Body of pancreas (tissue), 4 donors: ENCODE measurements around the gene ASPA. TPM values are rescaled to one million over a fixed set of nuclear protein-coding genes. Genes with fewer than 3 reads are reported as not detected.

Experiments used
- ATAC-seq: fragments of 150-250 bp; one replicate; pipeline ENCODE4 v1.9.1; 2016
- DNase-seq, 4 donors: peaks; one replicate each; pipeline ENCODE4 v3.0.0-alpha.2; 2019
- H3K27ac ChIP-seq, 4 donors: fragments of 200-600 bp; sonication (generic); 1 replicate in 3 of 4; 2 replicates in 1 of 4; pipeline versions ENCODE4 v1.5.1 to v1.6.1; 2016 to 2019; ENCODE audit warnings: mild to moderate bottlenecking in 1 of 4, mixed read lengths in 1 of 4, moderate library complexity in 1 of 4
- H3K27me3 ChIP-seq, 2 donors: fragments of 200-600 bp; sonication (generic); one replicate each; pipeline ENCODE4 v1.6.0; 2016; ENCODE audit warnings: mild to moderate bottlenecking in 1 of 2
- H3K36me3 ChIP-seq, 2 donors: fragments of 200-600 bp; sonication (generic); replicated peaks in 1 of 2; 2 replicates each; pipeline ENCODE4 v1.5.1; 2016; ENCODE audit warnings: low read depth in 2 of 2; ENCODE audit not compliant: insufficient read depth in 1 of 2
- H3K4me1 ChIP-seq: fragments of 200-600 bp; sonication (generic); one replicate; pipeline ENCODE4 v1.6.0; 2016
- H3K4me3 ChIP-seq, 2 donors: fragments of 200-600 bp; sonication (generic); 1 replicate in 1 of 2; 2 replicates in 1 of 2; pipeline ENCODE4 v1.5.1; 2016 to 2019
- H3K9me3 ChIP-seq, 3 donors: fragments of 200-600 bp; sonication (generic); 1 replicate in 2 of 3; 2 replicates in 1 of 3; pipeline ENCODE4 v1.5.1; 2016
- POLR2A ChIP-seq, 3 donors: fragments of 450-650 bp; IDR thresholded peaks; one replicate each; pipeline ENCODE4 v1.6.1; 2016; ENCODE audit warnings: antibody characterized with exemption in 3 of 3, mild to moderate bottlenecking in 2 of 3
- WGBS, 2 donors: methylation state at CpG; one replicate each; pipeline ENCODE4 v1.1.5; 2017; 5-methylcytosine and 5-hydroxymethylcytosine counted together
- intact Hi-C: fragments of 100-400 bp; cut with DNase I; formaldehyde crosslinking; loops from one replicate; pipeline ENCODE4 v1.15.1; 2023
- total RNA-seq, 2 donors: library from RNA; depleted of rRNA; stranded (reverse); fragments of >200 nt; gene quantifications; one replicate each; pipeline ENCODE4 v1.1.0, GENCODE V29; 2016
- TF ChIP-seq, protein P1 (sequence below), 7 experiments: fragments of 450-650 bp in 4 of 7; fragments of 200-600 bp in 3 of 7; sonication (generic) in 3 of 7; IDR thresholded peaks; one replicate each; pipeline ENCODE4 v1.5.1; 2016 to 2019; ENCODE audit warnings: antibody characterized with exemption in 7 of 7

The ASPA gene
- total RNA-seq, 2 donors from 2014 or later, result 0.66 to 0.78 TPM

DNA sequence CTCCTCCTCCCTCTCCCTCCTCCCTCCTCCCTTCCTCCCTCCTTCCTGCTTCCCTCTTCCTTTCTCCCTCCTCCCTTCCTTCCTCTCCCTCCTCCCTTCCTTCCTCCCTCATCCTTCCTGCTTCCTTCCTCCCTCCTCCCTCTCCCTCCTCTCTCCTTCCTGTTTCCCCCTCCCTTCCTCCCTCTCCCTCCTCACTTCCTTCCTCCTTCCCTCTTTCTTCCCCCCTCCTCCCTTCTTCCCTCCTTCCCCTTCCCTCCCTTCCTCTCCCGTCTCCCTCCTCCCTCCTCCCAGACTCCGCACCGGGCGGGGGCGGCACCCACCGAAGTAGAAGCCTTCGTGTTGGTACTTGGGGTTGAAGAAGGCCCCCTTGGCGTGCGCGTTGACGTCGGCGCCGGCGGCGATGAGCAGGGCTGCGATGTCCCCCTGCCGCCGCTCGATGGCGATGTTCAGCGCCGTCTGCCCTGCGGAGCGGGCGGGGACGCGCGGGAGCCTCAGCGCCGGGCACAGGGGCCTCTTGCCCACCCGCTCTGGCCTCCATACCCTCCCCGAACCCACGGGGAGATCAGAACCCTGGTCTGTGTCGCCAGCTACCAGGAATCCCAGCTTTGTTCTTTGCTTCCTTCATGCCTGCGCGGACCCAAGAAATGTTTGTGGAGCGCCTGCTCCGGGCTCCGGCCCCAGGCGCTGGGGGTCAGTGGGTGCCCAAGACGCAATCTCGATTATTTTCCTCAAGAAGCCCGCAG is 59.6 kb downstream of the ASPA start:
- Histone ChIP-seq H3K4me3 (peak overlapping the region in 1 of 2 donors; percentile 2), H3K27me3 (no peaks in the 10 kb centered on the region), H3K27ac (peak overlapping the region in 3 of 4 donors; percentile 53 to 63 (median 62)), H3K4me1 (peaks cover 10% of the 10 kb centered on the region), H3K9me3 (no peaks in the 10 kb centered on the region), H3K36me3 (no peaks in the 10 kb centered on the region)
- ATAC-seq (peak; percentile 82), DNase-seq (peak; percentile 25 to 66 (median 52))
- TF ChIP-seq, protein P1, sequence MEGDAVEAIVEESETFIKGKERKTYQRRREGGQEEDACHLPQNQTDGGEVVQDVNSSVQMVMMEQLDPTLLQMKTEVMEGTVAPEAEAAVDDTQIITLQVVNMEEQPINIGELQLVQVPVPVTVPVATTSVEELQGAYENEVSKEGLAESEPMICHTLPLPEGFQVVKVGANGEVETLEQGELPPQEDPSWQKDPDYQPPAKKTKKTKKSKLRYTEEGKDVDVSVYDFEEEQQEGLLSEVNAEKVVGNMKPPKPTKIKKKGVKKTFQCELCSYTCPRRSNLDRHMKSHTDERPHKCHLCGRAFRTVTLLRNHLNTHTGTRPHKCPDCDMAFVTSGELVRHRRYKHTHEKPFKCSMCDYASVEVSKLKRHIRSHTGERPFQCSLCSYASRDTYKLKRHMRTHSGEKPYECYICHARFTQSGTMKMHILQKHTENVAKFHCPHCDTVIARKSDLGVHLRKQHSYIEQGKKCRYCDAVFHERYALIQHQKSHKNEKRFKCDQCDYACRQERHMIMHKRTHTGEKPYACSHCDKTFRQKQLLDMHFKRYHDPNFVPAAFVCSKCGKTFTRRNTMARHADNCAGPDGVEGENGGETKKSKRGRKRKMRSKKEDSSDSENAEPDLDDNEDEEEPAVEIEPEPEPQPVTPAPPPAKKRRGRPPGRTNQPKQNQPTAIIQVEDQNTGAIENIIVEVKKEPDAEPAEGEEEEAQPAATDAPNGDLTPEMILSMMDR (IDR thresholded peaks at IDR 0.05), result peak; percentile 56 to 76 (median 69)
- TF ChIP-seq POLR2A (IDR thresholded peaks at IDR 0.05), result no peak
- intact Hi-C loops, result no loop called here
- WGBS, 2 donors, result 0 to 4% methylated on average over 26 to 44 of the region's 44 CpGs

DNA sequence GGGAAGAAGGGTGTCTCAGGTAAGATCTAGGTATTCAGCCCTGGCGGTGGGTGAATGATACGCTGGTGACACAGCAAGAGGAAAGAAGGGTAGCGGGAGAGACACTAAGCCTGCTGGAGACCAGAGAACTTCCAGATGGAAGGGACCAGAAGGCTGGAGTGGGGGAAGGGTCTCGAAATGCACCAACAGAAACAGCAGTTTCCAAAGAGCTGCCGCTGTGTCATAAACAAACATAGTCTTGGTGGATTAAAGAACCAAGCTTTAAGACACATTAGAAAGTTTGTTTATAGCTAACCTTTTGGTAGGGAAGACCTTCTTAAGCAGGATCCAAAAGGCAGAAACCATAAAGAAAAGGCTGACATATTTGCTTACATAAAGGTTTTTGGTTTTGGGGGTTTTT is 60.9 kb downstream of the ASPA start:
- WGBS, 2 donors, result 79 to 84% methylated on average over 5 of the region's 5 CpGs
- Histone ChIP-seq H3K4me3 (no peak overlapping the region), H3K27me3 (no peaks in the 10 kb centered on the region), H3K4me1 (peaks cover 10% of the 10 kb centered on the region), H3K27ac (no peak overlapping the region), H3K9me3 (no peaks in the 10 kb centered on the region), H3K36me3 (no peaks in the 10 kb centered on the region)
- ATAC-seq (no peak), DNase-seq (no peak)
- intact Hi-C loops, result no loop called here
- no peak for TF ChIP-seq POLR2A (IDR thresholded peaks at IDR 0.05)
- TF ChIP-seq, protein P1 (IDR thresholded peaks at IDR 0.05), result no peak

DNA sequence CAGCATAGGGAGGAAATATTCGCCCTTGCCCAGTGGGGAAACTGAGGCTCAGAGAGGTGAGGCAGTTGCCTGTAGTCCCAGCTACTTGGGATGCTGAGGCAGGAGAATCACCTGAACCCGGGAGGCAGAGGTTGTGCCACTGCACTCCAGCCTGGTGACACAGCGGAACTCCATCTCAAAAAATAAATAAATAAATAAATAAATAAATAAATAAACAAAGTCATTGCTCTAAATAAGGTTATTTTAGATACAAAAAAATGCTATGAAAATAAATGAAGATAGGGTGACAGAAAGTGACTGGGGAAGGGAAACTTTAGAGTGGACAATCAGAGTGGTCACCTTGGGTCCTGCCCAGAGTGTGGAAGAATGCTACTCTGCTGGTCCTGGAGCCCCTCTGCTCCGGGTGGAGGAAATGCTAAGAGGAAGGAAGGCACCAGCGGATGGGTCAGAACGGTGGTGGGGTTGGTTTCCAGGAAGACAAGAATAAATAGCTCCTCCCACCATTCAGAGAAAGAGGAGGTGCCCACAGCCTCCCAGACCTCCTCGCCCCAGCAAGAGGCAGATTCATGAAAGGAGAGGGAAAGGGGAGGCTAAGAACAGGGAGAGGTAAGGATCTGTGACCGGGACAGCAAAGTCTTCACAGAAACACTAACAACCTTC is 64.2 kb downstream of the ASPA start:
- Histone ChIP-seq H3K4me1 (peaks cover 10% of the 10 kb centered on the region), H3K27ac (no peak overlapping the region), H3K36me3 (no peaks in the 10 kb centered on the region), H3K4me3 (no peak overlapping the region), H3K9me3 (no peaks in the 10 kb centered on the region), H3K27me3 (no peaks in the 10 kb centered on the region)
- 65 to 70% methylated on average over 8 of the region's 8 CpGs for WGBS, 2 donors
- ATAC-seq, result no peak
- TF ChIP-seq, protein P1 (IDR thresholded peaks at IDR 0.05), result no peak
- no peak for TF ChIP-seq POLR2A (IDR thresholded peaks at IDR 0.05)
- DNase-seq, result no peak
- intact Hi-C loops, result no loop called here

DNA sequence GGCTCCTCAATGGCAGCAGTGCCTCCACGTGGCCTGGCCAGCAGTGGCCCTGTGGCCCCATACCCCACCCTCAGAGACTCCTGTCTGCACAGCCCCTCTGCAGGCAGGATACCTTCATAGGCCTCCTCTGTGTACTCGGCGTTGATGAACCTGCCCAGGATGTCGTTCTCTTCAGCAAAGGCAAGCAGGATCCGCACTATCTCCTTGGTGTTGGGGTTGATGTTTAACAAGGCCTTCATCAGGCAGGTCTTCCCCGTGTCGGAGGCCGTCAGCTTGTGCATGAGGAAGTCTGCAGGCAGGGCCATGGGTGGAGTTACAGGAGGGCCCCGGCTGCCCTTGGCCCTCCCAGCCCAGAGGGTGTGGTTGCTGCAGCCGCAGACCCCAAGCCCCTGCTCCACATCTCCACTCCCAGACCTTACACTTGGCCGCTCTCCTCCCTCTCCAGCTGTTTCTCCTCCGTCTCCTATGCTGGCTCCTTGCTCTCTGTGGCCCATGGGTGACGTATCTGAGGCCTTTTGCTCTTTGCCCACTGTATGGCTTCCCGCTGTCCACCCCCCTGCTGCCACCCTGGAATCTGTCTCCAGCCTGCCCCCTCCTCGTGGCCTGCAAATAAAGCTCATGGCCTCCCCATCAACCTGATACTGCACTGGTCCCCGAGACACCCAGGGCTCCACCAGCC is 66.8 kb downstream of the ASPA start:
- Histone ChIP-seq H3K27ac (no peak overlapping the region), H3K4me1 (no peaks in the 10 kb centered on the region), H3K27me3 (no peaks in the 10 kb centered on the region), H3K9me3 (no peaks in the 10 kb centered on the region), H3K36me3 (no peaks in the 10 kb centered on the region), H3K4me3 (no peak overlapping the region)
- ATAC-seq (no peak), DNase-seq (no peak)
- TF ChIP-seq, protein P1 (IDR thresholded peaks at IDR 0.05), result no peak
- no peak for TF ChIP-seq POLR2A (IDR thresholded peaks at IDR 0.05)
- intact Hi-C loops, result no loop called here
- 63 to 77% methylated on average over 14 to 16 of the region's 16 CpGs for WGBS, 2 donors
